ENCODE measurements around the gene PTPN20. TPM values are rescaled to one million over a fixed set of nuclear protein-coding genes. Genes with fewer than 3 reads are reported as not detected.

Gene PTPN20
- total RNA-seq, 6 experiments from 2014 or later, result 0.44 to 1.3 (median 0.81) TPM; not detected in 2

- 52% methylated on average over 4 of the region's 9 CpGs for WGBS (ENCODE audit: insufficient coverage, low coverage, low lambda C conversion rate, missing lambda C conversion rate)
- ATAC-seq (no peak), DNase-seq (peak; percentile 7 to 21 (median 20))
- no peak overlapping the region for H3K4me3 ChIP-seq
- H3K4me1 ChIP-seq, result no peaks in the 10 kb centered on the region
- intact Hi-C loops (cut with DNase I), result no loop called here
- no peak overlapping the region for H3K27ac ChIP-seq
- H3K27me3 ChIP-seq, result no peaks in the 10 kb centered on the region
- no peaks in the 10 kb centered on the region for H3K9me3 ChIP-seq
- no peaks in the 10 kb centered on the region for H3K36me3 ChIP-seq
- TF ChIP-seq POLR2A (IDR thresholded peaks at IDR 0.05), result no peak
- TF ChIP-seq, protein P1, sequence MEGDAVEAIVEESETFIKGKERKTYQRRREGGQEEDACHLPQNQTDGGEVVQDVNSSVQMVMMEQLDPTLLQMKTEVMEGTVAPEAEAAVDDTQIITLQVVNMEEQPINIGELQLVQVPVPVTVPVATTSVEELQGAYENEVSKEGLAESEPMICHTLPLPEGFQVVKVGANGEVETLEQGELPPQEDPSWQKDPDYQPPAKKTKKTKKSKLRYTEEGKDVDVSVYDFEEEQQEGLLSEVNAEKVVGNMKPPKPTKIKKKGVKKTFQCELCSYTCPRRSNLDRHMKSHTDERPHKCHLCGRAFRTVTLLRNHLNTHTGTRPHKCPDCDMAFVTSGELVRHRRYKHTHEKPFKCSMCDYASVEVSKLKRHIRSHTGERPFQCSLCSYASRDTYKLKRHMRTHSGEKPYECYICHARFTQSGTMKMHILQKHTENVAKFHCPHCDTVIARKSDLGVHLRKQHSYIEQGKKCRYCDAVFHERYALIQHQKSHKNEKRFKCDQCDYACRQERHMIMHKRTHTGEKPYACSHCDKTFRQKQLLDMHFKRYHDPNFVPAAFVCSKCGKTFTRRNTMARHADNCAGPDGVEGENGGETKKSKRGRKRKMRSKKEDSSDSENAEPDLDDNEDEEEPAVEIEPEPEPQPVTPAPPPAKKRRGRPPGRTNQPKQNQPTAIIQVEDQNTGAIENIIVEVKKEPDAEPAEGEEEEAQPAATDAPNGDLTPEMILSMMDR (IDR thresholded peaks at IDR 0.05), result no peak
Measured at GRCh38 chr10:47034441-47035051, 123.3 kb downstream of the PTPN20 start.

- 40% methylated on average over 1 of the region's 7 CpGs for WGBS (ENCODE audit: insufficient coverage, low coverage, low lambda C conversion rate, missing lambda C conversion rate)
- Histone ChIP-seq H3K27ac (no peak overlapping the region), H3K9me3 (no peaks in the 10 kb centered on the region), H3K4me3 (no peak overlapping the region), H3K27me3 (no peaks in the 10 kb centered on the region), H3K4me1 (no peaks in the 10 kb centered on the region), H3K36me3 (no peaks in the 10 kb centered on the region)
- ATAC-seq (no peak), DNase-seq (peak in 2 of 3 donors; percentile 25 to 26)
- TF ChIP-seq, protein P1 (IDR thresholded peaks at IDR 0.05), result no peak
- no peak for TF ChIP-seq POLR2A (IDR thresholded peaks at IDR 0.05)
- intact Hi-C loops (cut with DNase I), result no loop called here
Measured at GRCh38 chr10:47035171-47035818, 124.1 kb downstream of the PTPN20 start.

GRCh38 chr10:47035819-47036337 lies 124.7 kb downstream of the PTPN20 start:
- no peak for TF ChIP-seq POLR2A (IDR thresholded peaks at IDR 0.05)
- TF ChIP-seq, protein P1 (IDR thresholded peaks at IDR 0.05), result no peak
- Histone ChIP-seq H3K36me3 (no peaks in the 10 kb centered on the region), H3K4me1 (no peaks in the 10 kb centered on the region), H3K4me3 (no peak overlapping the region), H3K27me3 (no peaks in the 10 kb centered on the region), H3K9me3 (no peaks in the 10 kb centered on the region), H3K27ac (no peak overlapping the region)
- 60% methylated on average over 1 of the region's 4 CpGs for WGBS (ENCODE audit: insufficient coverage, low coverage, low lambda C conversion rate, missing lambda C conversion rate)
- DNase-seq (peak; percentile 5 to 33 (median 31)), ATAC-seq (no peak)
- intact Hi-C loops (cut with DNase I), result no loop called here

DNA sequence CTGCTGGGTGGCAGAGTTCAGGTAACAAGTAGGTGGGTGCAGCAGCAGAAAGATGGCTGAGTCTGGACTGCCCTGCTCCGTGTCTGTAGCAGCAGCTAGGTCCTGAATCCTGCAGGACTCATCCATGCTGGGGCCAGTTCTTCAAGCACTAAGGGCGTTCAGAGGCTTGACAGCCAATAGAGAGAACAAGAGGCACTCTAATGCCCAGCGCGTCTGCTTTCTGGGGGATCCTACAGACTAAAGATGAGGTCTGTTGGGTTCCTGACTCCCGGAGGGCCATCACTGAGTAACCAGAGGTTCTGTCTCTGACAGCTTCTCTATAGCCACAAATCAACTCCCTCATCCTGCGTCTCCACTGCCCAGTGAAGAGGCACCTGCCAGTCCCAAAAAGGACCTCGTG lies 125.5 kb downstream of the PTPN20 start:
- WGBS (ENCODE audit: insufficient coverage, low coverage, low lambda C conversion rate, missing lambda C conversion rate), result 62% methylated on average over 2 of the region's 7 CpGs
- DNase-seq (peak in 1 of 3 donors; percentile 31), ATAC-seq (no peak)
- Histone ChIP-seq H3K9me3 (no peaks in the 10 kb centered on the region), H3K4me1 (no peaks in the 10 kb centered on the region), H3K4me3 (no peak overlapping the region), H3K36me3 (no peaks in the 10 kb centered on the region), H3K27ac (no peak overlapping the region), H3K27me3 (no peaks in the 10 kb centered on the region)
- intact Hi-C loops (cut with DNase I), result no loop called here
- TF ChIP-seq, protein P1 (IDR thresholded peaks at IDR 0.05), result no peak
- no peak for TF ChIP-seq POLR2A (IDR thresholded peaks at IDR 0.05)

All from right lobe of liver (tissue), 6 donors.